Effector memory CD4-positive, alpha-beta T cell (primary cell): ENCODE measurements around the gene KANK3.

Source experiments
- DNase-seq, 3 donors: peaks; one replicate each; pipeline ENCODE4 v3.0.0-alpha.2; 2020
- H3K27ac ChIP-seq: 2 replicates; pipeline ENCODE4 v1.7.0; 2013; ENCODE audit warnings: mild to moderate bottlenecking, low read length, moderate library complexity; ENCODE audit not compliant: insufficient read depth, poor library complexity, severe bottlenecking
- H3K27me3 ChIP-seq: replicated peaks from 2 replicates; pipeline ENCODE4 v1.7.0; 2013; ENCODE audit warnings: mild to moderate bottlenecking, low read length; ENCODE audit not compliant: insufficient read depth, control insufficient read depth, poor library complexity, severe bottlenecking
- H3K36me3 ChIP-seq: 2 replicates; pipeline ENCODE4 v1.7.0; 2013; ENCODE audit warnings: mild to moderate bottlenecking, low read length, moderate library complexity; ENCODE audit not compliant: control insufficient read depth, insufficient read depth
- H3K4me1 ChIP-seq: 2 replicates; pipeline ENCODE4 v1.7.0; 2013; ENCODE audit warnings: low read length, mild to moderate bottlenecking; ENCODE audit not compliant: control insufficient read depth, insufficient read depth, poor library complexity, severe bottlenecking
- H3K4me3 ChIP-seq: 2 replicates; pipeline ENCODE4 v1.7.0; 2013; ENCODE audit warnings: low read length, low read depth, mild to moderate bottlenecking; ENCODE audit not compliant: insufficient read depth, poor library complexity, severe bottlenecking
- H3K9me3 ChIP-seq: 2 replicates; pipeline ENCODE4 v1.7.0; 2013; ENCODE audit warnings: mild to moderate bottlenecking, low read length, moderate library complexity; ENCODE audit not compliant: control insufficient read depth

The KANK3 gene

DNA sequence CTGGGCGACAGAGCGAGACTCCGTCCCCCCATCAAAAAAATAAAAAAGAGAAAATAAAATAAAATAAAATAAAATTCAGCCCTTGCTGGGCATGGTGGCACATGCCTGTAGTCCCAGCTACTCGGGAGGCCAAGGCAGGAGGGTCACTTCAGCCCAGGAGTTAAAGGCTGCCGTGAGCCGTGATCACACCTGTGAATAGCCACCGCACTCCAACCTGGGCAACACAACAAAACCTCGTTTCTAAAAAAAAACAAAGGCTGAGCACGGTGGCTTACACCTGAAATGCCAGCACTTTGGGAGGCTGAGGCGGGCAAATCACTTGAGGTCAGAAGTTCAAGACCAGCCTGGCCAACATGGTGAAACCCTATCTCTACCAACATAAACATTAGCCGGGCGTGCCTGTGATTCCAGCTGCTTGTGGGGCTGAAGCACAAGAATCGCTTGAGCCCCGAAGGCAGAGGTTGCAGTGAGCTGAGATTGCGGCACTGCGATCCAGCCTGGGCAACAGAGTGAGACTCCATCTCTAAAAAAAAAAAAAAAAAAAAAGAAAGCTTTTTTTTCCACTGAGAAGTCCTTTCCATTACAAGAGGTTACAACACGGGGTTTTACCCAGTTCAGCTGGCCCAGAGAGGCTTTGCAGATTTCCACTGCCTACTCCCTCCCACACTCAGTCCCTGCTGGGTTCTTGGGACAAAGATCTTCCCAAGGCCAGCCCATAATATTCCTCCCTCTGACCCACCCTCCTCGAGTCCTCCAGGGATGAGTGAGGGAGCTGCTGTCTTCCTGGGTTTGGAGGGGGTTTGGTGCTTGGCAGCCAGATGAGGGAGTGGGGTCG is 27.3 kb upstream of the KANK3 start:
- Histone ChIP-seq H3K9me3 (no peaks in the 10 kb centered on the region), H3K27me3 (peaks cover 4% of the 10 kb centered on the region), H3K27ac (no peak overlapping the region), H3K4me1 (no peaks in the 10 kb centered on the region), H3K36me3 (no peaks in the 10 kb centered on the region), H3K4me3 (no peak overlapping the region)
- no peak for DNase-seq

- no peak overlapping the region for H3K4me3 ChIP-seq
- no peaks in the 10 kb centered on the region for H3K9me3 ChIP-seq
- H3K4me1 ChIP-seq = peaks cover 16% of the 10 kb centered on the region
- no peak for DNase-seq
- H3K27me3 ChIP-seq = peaks cover 10% of the 10 kb centered on the region
- H3K27ac ChIP-seq = no peak overlapping the region
- H3K36me3 ChIP-seq = no peaks in the 10 kb centered on the region
Measured at GRCh38 chr19:8367327-8368001, 24.4 kb upstream of the KANK3 start.

GRCh38 chr19:8366961-8367326 is 23.9 kb upstream of the KANK3 start:
- Histone ChIP-seq H3K9me3 (no peaks in the 10 kb centered on the region), H3K36me3 (no peaks in the 10 kb centered on the region), H3K27ac (no peak overlapping the region), H3K4me3 (no peak overlapping the region), H3K27me3 (peaks cover 10% of the 10 kb centered on the region), H3K4me1 (peaks cover 16% of the 10 kb centered on the region)
- no peak for DNase-seq

GRCh38 chr19:8366121-8366581 is 23.1 kb upstream of the KANK3 start:
- no peak for DNase-seq
- Histone ChIP-seq H3K4me3 (no peak overlapping the region), H3K27ac (no peak overlapping the region), H3K4me1 (peaks cover 16% of the 10 kb centered on the region), H3K9me3 (no peaks in the 10 kb centered on the region), H3K36me3 (no peaks in the 10 kb centered on the region), H3K27me3 (peaks cover 10% of the 10 kb centered on the region)

GRCh38 chr19:8363803-8364771 is 21.0 kb upstream of the KANK3 start, which contains the start of gene ANGPTL4:
Gene ANGPTL4, plus strand, starts transcription at chr19:8364155. Its CDS starts 167 bp downstream, at chr19:8364322.
- peak in 1 of 3 donors; percentile 8 for DNase-seq
- H3K4me1 ChIP-seq = peaks cover 16% of the 10 kb centered on the region
- H3K36me3 ChIP-seq = no peaks in the 10 kb centered on the region
- H3K27me3 ChIP-seq = peaks cover 10% of the 10 kb centered on the region
- H3K9me3 ChIP-seq = no peaks in the 10 kb centered on the region
- peak within 1 kb of the TSS; percentile 39 for H3K4me3 ChIP-seq
- H3K27ac ChIP-seq = no peak within 1 kb of the TSS

DNA sequence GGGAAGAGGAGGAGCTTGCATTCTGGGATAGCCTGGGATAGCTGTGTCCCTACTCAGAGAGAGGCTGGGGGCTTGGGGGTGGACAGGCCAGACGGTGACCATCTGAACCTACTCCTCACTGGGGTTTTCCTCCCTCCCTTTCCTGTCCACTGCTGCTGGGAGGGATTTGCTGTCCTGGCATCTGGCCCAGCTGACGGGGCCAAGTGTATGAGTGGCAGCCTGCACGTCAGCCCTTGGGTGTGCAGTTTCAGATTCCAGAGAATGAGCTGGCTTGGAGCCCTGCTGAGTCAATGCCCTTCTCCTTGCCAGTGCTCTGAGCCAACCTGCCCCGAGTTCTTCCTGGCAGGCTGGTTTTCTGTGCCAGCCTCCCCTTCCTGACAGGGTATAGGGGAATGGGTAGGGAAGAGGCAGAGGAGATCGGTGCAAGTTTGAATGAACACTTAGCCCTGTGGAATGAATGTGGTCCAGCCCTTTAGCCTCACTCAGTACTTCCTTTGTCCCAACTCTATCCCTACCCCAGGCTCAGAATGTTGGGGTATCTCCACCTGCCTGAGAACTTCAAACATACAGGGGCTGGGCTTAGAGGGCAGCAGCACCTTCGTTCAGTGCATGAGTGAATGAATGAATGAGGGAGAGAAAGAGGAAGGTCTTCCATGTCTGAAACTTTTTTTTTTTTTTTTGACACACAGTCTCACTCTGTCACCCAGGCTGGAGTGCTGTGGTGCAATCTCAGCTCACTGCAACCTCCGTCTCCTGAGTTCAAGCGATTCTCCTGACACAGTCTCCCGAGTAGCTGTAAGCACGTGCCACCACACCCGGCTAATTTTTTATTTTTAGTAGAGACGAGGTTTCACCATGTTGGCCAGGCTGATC is 19.1 kb upstream of the KANK3 start:
- Histone ChIP-seq H3K4me1 (peaks cover 16% of the 10 kb centered on the region), H3K27ac (no peak overlapping the region), H3K9me3 (no peaks in the 10 kb centered on the region), H3K36me3 (no peaks in the 10 kb centered on the region), H3K27me3 (peaks cover 9% of the 10 kb centered on the region), H3K4me3 (no peak overlapping the region)
- no peak for DNase-seq

GRCh38 chr19:8360196-8360595 is 17.1 kb upstream of the KANK3 start:
- DNase-seq = no peak
- no peaks in the 10 kb centered on the region for H3K36me3 ChIP-seq
- H3K9me3 ChIP-seq = no peaks in the 10 kb centered on the region
- H3K27ac ChIP-seq = no peak overlapping the region
- peaks cover 16% of the 10 kb centered on the region for H3K4me1 ChIP-seq
- H3K4me3 ChIP-seq = no peak overlapping the region
- peaks cover 6% of the 10 kb centered on the region for H3K27me3 ChIP-seq

DNA sequence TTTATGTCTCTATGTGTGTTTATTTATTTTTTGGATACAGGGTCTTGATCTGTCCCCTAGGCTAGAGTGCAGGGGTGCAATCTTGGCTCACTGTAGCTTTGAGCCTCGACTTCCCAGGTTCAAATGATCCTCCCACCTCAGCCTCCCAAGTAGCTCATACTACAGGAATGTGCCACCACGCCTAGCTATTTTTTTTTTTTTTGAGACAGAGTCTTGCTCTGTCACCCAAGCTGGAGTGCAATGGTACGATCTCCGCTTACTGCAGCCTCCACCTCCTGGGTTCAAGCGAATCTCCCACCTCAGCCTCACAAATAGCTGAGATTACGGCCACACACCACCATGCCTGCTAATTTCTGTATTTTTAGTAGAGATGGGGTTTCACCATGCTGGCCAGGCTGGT is 15.9 kb upstream of the KANK3 start:
- DNase-seq = no peak
- Histone ChIP-seq H3K4me1 (peaks cover 9% of the 10 kb centered on the region), H3K4me3 (no peak overlapping the region), H3K27me3 (peaks cover 6% of the 10 kb centered on the region), H3K9me3 (no peaks in the 10 kb centered on the region), H3K36me3 (no peaks in the 10 kb centered on the region), H3K27ac (no peak overlapping the region)

- H3K36me3 ChIP-seq = no peaks in the 10 kb centered on the region
- peaks cover 4% of the 10 kb centered on the region for H3K27me3 ChIP-seq
- no peak for DNase-seq
- H3K4me1 ChIP-seq = peaks cover 2% of the 10 kb centered on the region
- H3K27ac ChIP-seq = no peak overlapping the region
- H3K4me3 ChIP-seq = no peak overlapping the region
- no peaks in the 10 kb centered on the region for H3K9me3 ChIP-seq
Measured at GRCh38 chr19:8357007-8357521, 14.0 kb upstream of the KANK3 start.
